Breast epithelium (tissue), 3 donors: ENCODE measurements around the gene CEP85L.
"Not testable (repeated sequence)": the region's sequence is repeated elsewhere in the genome, so short reads cannot be mapped to it uniquely, and the experiment has no call there.

Source experiments
- CTCF ChIP-seq, 3 donors: fragments of 450-650 bp; IDR thresholded peaks; one replicate each; pipeline ENCODE4 v1.5.1; 2016 to 2017; ENCODE audit warnings: antibody characterized with exemption in 3 of 3, mild to moderate bottlenecking in 3 of 3, moderate library complexity in 3 of 3
- POLR2A ChIP-seq: fragments of 450-650 bp; IDR thresholded peaks from one replicate; pipeline ENCODE4 v1.6.1; 2016; ENCODE audit warnings: antibody characterized with exemption, mild to moderate bottlenecking, moderate library complexity

GRCh38 chr6:118434147-118434546 is 217.2 kb downstream of the CEP85L start:
- TF ChIP-seq CTCF (IDR thresholded peaks at IDR 0.05); POLR2A: not testable (repeated sequence)
